Parathyroid adenoma (tissue), 2 donors: Measurements from ENCODE around the gene TMEM147.

ENCODE experiments used
- H2AFZ ChIP-seq: fragments of 300-600 bp; sonication (generic); one replicate; pipeline ENCODE4 v1.7.0; 2017; ENCODE audit warnings: antibody characterized with exemption, mild to moderate bottlenecking
- H3K27ac ChIP-seq: fragments of 300-600 bp; sonication (generic); one replicate; pipeline ENCODE4 v1.7.0; 2017
- H3K27me3 ChIP-seq: fragments of 300-600 bp; sonication (generic); one replicate; pipeline ENCODE4 v1.7.0; 2017; ENCODE audit warnings: low read length; ENCODE audit not compliant: control insufficient read depth, insufficient read depth
- H3K36me3 ChIP-seq: fragments of 300-600 bp; sonication (generic); one replicate; pipeline ENCODE4 v1.7.0; 2017; ENCODE audit warnings: low read length; ENCODE audit not compliant: control insufficient read depth, insufficient read depth
- H3K4me1 ChIP-seq: fragments of 300-600 bp; sonication (generic); one replicate; pipeline ENCODE4 v1.7.0; 2017; ENCODE audit warnings: control low read depth
- H3K4me2 ChIP-seq: fragments of 300-600 bp; sonication (generic); one replicate; pipeline ENCODE4 v1.7.0; 2017; ENCODE audit warnings: low read length
- H3K4me3 ChIP-seq: fragments of 300-600 bp; sonication (generic); one replicate; pipeline ENCODE4 v1.7.0; 2017; ENCODE audit warnings: low read depth, low read length
- H3K79me2 ChIP-seq: fragments of 300-600 bp; sonication (generic); one replicate; pipeline ENCODE4 v1.7.0; 2017; ENCODE audit warnings: control low read depth
- H3K9ac ChIP-seq: fragments of 300-600 bp; sonication (generic); one replicate; pipeline ENCODE4 v1.7.0; 2017; ENCODE audit warnings: mild to moderate bottlenecking
- H3K9me3 ChIP-seq: fragments of 300-600 bp; sonication (generic); one replicate; pipeline ENCODE4 v1.7.0; 2017; ENCODE audit warnings: low read length; ENCODE audit not compliant: control insufficient read depth
- TF ChIP-seq, protein P1 (sequence below): fragments of 300-600 bp; sonication (generic); IDR thresholded peaks from one replicate; pipeline ENCODE4 v1.7.0; 2017; ENCODE audit warnings: antibody characterized with exemption, mild to moderate bottlenecking
- donor health status: primary hyperparathyroidism.

TMEM147 gene

GRCh38 chr19:35511337-35511736, 34.1 kb upstream of the TMEM147 start:
- H3K9ac ChIP-seq, result no peak overlapping the region
- no peak overlapping the region for H3K4me2 ChIP-seq
- no peak overlapping the region for H3K4me3 ChIP-seq
- H3K36me3 ChIP-seq, result no peaks in the 10 kb centered on the region
- H3K4me1 ChIP-seq, result peaks cover 5% of the 10 kb centered on the region
- H2AFZ ChIP-seq, result no peak overlapping the region
- TF ChIP-seq, protein P1, sequence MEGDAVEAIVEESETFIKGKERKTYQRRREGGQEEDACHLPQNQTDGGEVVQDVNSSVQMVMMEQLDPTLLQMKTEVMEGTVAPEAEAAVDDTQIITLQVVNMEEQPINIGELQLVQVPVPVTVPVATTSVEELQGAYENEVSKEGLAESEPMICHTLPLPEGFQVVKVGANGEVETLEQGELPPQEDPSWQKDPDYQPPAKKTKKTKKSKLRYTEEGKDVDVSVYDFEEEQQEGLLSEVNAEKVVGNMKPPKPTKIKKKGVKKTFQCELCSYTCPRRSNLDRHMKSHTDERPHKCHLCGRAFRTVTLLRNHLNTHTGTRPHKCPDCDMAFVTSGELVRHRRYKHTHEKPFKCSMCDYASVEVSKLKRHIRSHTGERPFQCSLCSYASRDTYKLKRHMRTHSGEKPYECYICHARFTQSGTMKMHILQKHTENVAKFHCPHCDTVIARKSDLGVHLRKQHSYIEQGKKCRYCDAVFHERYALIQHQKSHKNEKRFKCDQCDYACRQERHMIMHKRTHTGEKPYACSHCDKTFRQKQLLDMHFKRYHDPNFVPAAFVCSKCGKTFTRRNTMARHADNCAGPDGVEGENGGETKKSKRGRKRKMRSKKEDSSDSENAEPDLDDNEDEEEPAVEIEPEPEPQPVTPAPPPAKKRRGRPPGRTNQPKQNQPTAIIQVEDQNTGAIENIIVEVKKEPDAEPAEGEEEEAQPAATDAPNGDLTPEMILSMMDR, result no peak
- H3K79me2 ChIP-seq, result no peaks in the 10 kb centered on the region
- no peak overlapping the region for H3K27ac ChIP-seq
- no peaks in the 10 kb centered on the region for H3K9me3 ChIP-seq
- no peaks in the 10 kb centered on the region for H3K27me3 ChIP-seq

GRCh38 chr19:35512831-35513627, 32.4 kb upstream of the TMEM147 start:
- H2AFZ ChIP-seq, result no peak overlapping the region
- no peaks in the 10 kb centered on the region for H3K36me3 ChIP-seq
- no peak overlapping the region for H3K9ac ChIP-seq
- no peak overlapping the region for H3K27ac ChIP-seq
- no peak overlapping the region for H3K4me3 ChIP-seq
- no peaks in the 10 kb centered on the region for H3K27me3 ChIP-seq
- no peaks in the 10 kb centered on the region for H3K79me2 ChIP-seq
- H3K9me3 ChIP-seq, result no peaks in the 10 kb centered on the region
- H3K4me2 ChIP-seq, result no peak overlapping the region
- H3K4me1 ChIP-seq, result peaks cover 5% of the 10 kb centered on the region
- TF ChIP-seq, protein P1, result no peak

DNA sequence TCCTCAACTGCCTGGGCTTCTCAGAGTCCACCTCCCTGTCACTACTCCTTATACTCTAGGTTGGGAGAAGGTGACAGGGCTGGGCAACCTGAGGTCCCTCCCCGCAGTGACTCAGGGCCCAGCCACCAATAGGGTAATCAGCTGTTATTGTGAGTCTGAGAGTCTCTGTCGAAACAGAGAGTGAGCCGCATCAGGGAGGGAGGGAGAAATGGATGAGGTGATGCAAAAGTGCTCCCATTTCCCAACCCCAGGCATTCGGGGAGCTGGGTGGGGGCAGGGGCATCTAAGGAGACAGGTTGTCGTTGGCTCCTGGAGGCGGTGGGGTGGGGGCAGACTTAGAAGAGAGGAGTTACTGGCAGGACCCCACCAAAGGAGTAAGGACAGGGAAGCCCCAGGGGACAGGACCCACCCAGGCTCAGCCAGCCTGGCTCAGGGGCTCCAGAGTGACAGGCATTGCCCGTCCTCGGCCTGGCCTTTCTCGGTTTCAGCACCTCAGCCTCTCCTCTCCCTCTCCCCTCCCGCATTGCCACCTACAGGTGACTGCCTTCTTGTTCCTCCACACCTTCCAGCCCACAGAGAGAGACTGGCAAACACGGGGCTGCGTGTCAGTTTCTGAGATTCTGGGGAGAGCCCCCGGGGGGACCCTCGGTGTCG, 31.7 kb upstream of the TMEM147 start, which contains the start of gene DMKN:
Gene DMKN, minus strand, starts transcription at position 22 of the 654 bp plus-strand sequence. CDS start 174 bp downstream, outside the sequence.
- Histone ChIP-seq H3K9me3 (no peaks in the 10 kb centered on the region), H3K36me3 (no peaks in the 10 kb centered on the region), H3K4me3 (no peak within 1 kb of the TSS), H2AFZ (peak within 1 kb of the TSS; percentile 79), H3K4me2 (no peak within 1 kb of the TSS), H3K27me3 (no peaks in the 10 kb centered on the region), H3K79me2 (no peaks in the 10 kb centered on the region), H3K4me1 (peaks cover 5% of the 10 kb centered on the region), H3K27ac (no peak within 1 kb of the TSS), H3K9ac (no peak within 1 kb of the TSS)
- TF ChIP-seq, protein P1, result peak; percentile 18

- TF ChIP-seq, protein P1, result no peak
- Histone ChIP-seq H3K79me2 (no peaks in the 10 kb centered on the region), H3K9me3 (no peaks in the 10 kb centered on the region), H2AFZ (peak overlapping the region; percentile 79), H3K4me1 (peaks cover 5% of the 10 kb centered on the region), H3K36me3 (no peaks in the 10 kb centered on the region), H3K27ac (no peak overlapping the region), H3K4me3 (no peak overlapping the region), H3K9ac (no peak overlapping the region), H3K27me3 (no peaks in the 10 kb centered on the region), H3K4me2 (no peak overlapping the region)
Observed at GRCh38 chr19:35514282-35514809, 31.1 kb upstream of the TMEM147 start.
